NCI-H2196 treated with DMSO at 0.1 percent for 48 hours (cell line): ENCODE data around the gene RAB31.

Source experiments
- DNase-seq: peaks from one replicate; lab custom pipeline; 2025; ENCODE audit not compliant: unreplicated experiment; lab: John Stamatoyannopoulos, UW

The RAB31 gene

DNA sequence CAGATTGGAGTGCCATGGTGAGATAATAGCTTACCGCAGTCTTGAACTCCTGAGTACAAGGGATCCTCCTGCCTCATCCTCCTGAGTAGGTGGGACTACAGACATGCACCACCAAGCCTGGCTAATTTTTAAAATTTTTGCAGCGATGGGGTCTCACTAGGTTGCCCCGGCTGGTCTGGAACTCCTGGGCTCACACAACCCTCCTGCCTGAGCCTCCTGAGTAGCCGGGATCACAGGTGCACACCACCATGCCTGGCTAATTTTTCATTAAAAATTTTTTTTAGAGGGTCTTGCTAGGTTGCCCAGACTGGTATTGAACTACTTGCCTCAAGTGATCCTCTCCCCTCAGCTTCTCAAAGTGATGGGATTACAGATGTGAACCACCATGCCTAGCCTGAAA, 27.8 kb downstream of the RAB31 start:
- no peak for DNase-seq

- no peak for DNase-seq
Measured at GRCh38 chr18:9736286-9736835, 28.3 kb downstream of the RAB31 start.

DNA sequence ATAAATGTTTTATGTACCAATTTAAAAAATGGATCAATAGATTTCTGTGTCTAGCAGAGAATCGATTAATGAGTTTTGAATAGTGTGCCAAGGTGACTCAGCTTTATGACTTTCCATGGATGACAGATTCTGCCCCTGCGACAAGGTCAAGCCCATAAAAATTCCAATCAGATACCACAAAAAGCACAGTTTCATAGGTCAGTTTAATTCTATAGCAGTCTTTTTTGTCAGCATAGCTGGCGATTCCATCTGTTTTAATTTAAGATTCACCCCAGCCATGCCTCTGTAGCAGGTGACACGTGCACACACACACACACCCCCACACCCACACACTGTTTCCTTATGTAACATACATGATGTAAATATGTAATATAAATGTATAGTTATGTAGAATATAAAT, 28.9 kb downstream of the RAB31 start:
- DNase-seq: no peak

DNA sequence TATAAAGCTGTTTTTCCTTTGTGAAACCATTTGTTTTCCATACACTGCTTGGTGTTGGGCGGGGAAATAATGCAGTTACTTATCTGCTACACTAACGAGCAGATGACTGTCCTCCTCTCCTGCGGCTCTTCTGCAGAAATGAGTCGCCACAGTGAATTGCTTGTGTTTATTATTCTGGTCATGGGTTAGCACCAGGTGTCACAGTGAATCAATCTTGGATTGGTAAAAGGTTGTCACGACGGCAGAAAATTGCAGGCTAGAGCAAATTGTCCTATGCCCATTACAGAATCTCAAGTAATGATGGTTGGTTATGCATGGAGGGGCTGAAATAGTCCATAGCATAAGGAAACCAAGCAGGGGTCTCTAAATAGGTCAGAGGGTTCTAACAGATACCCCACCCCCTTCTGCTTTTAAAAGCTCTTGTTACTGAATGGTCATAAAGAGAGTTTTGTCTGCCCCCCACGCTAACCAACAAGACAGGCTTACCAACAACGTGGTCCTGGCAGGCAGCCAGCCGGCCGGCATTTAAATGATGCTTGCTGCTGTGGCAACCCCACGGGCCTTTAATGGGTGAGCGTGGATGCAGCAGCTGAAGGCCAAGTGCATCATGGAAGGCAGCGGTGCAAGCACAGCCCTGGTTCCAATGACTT, 29.5 kb downstream of the RAB31 start:
- DNase-seq: no peak

- DNase-seq: no peak
Measured at GRCh38 chr18:9738266-9738969, 30.3 kb downstream of the RAB31 start.

DNA sequence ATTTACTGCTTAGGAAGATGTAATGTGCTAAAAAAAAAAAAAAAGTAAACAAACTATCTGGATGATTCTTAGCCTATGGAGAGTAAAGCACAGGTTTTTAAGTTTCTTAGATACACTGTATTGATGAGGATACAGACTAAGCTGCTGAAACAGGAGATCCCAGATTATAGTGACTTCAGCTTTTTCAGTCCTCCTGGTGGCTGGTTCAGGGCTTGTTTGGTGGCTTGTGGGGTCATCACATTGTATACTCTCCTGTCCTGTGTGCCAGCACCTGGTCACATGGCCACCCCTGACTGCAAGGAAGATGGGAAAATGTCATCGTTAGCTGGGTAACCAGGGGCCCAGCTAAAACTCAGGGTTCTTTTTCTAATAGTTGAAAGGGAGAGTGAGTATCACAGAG, 31.4 kb downstream of the RAB31 start:
- no peak for DNase-seq

GRCh38 chr18:9740071-9740470, 32.0 kb downstream of the RAB31 start:
- no peak for DNase-seq

GRCh38 chr18:9741406-9741792, 33.3 kb downstream of the RAB31 start:
- no peak for DNase-seq

DNA sequence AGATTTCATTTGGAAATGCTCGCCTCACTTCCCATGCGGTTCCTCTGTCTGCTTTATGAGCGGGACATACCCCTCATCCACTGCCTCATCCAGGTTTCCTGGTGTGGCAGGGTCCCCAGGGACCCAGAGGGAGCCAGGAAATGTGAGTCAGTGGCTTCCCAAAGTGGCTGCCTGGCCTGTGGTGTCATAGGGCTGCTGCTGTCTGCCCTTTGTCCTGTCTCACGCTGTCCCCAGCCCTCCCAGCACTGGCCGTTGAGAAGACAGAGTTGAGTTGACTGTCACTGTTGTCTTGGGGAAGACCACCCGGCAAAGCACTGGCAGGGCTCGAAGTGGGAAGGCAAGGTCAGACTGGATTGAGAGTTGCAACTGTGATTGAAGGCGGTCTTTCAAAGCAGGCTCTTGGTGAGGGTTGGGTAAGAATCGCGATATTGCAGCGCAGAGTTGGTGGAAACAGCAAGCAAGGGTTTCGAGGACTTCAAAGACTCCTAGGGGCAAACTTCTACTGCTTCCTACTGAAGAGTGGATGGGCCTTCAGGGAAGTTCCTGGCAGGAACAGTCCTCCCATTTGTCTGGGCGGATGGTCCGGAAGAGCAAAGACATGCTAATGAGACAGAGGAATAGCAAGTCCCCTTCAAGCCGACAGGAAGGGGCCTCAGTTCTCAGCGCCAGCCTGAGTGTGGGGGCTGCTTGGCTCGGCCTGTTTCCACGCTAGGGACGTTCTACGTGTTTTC, 33.9 kb downstream of the RAB31 start:
- DNase-seq: no peak

DNA sequence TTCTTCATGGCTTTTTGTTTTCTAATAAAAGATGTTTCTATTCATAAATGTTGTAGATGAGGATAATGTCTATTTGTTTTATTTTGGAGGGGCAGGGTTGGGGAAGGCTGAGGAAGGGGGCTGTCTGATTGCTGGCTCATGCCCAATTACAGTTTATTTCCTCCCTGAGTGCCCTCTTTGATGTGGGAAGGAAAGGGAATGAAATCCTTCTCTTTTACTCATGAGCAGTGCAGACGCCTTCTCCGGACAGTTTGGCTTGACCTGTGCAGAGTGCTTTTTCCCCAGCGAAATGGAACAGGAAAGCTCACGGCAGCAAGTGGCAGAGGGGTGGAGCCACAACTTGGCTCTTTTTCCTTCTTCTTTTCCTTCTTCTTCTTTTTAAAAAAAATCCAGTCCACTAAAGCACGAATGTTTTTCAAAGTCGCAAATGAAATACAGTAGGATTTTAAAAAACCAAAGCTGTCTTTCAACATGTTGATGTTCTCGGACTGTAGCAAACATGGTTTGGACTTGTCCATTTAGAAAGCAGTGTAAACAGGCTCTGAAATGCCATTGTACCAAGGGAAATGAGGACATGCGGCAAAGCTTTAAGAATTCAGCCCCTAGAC, 34.5 kb downstream of the RAB31 start:
- no peak for DNase-seq

DNA sequence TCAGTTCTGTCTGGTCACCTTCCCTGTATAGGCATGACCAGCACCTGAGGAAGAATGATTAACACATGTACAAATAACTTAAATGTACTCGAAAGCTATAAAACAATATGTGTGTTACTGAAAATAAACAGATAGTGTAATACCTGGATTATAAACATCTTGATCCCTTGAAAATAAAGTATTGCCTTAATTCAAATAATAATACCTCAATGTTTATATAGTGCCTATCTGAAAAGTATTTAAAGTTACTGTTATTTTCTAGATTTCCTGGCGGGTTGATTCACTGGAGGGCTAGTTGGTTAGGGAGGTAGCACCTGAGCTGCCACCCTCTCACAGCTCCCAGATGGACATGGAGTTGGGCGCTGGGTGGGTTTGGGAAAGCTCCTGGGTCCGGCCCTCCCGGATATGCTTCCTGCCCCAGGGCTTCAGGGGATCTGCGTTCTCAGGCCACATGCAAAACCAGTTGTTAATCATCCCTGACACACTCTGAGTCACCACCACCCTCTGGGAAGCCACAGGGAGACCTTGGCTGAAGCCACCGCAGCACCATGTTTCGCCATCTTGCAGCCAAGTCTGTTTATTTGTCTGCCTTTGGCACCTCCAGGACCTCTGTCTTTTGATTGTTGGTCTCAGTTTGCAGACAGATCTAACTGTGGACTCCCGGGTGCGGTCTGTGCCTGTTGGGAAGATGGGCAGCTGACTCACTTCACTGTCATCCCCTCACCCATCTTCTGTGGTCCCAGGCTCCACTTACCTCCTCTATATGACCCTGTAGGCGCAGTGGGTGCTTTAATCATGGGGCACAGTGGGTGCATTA, 35.3 kb downstream of the RAB31 start:
- no peak for DNase-seq

DNA sequence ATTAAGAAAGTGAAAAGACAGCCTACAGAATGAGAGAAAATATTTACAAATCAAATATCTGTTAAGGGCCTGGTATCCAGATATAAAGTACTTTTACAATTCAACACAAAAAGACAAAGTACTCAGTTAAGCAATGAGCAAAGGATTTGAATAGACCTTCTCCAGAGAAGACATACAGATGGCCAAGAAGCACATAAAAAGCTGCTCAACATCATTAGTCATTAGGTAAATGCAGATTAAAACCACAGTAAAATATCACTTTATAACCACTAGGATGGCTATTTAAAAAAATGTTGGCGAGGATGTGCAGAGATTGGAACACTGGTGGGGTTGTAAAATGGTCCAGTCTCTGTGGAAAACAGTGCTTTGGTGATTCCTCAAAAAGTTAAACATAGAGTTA, 38.9 kb downstream of the RAB31 start:
- DNase-seq: no peak

DNA sequence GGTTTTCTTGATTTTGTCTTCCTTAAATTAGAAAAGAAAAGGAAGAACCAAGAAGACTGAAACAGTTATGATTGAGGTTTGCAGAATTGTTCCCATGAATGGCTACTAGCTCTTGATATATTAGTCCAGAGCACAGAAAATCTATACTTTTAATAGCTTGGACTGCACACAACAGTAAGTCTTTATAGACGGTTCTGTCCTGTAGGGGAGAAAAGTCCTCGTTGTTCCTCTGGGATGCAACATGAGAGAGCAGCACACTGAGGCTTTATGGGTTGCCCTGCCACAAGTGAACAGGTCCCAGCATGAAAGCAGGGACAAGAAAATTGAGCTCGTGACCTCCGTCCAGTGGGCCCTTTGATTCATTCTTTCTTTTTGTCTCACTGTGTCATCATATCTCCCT, 41.5 kb downstream of the RAB31 start:
- DNase-seq: no peak

DNA sequence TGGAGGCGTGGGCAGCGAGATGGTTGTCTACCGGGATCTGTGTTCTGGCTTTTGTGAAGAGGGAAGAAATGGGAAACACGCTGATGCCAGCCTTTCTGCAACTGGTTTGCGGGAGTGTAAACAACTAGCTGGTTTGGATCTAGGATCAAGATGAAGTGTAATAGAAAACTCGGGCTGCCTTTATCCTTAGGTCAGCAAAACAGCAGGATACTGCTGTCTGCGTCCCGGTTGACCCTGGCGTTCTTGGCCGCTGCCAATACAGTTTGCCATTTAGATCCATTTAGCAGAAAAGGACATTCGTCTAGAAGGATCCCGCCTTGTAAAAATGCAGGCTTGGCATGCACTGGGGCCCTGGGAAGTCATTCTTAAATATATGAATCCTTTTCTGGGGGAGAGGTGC, 42.0 kb downstream of the RAB31 start:
- DNase-seq: no peak

- DNase-seq: no peak
Measured at GRCh38 chr18:9750606-9751304, 42.7 kb downstream of the RAB31 start.

DNA sequence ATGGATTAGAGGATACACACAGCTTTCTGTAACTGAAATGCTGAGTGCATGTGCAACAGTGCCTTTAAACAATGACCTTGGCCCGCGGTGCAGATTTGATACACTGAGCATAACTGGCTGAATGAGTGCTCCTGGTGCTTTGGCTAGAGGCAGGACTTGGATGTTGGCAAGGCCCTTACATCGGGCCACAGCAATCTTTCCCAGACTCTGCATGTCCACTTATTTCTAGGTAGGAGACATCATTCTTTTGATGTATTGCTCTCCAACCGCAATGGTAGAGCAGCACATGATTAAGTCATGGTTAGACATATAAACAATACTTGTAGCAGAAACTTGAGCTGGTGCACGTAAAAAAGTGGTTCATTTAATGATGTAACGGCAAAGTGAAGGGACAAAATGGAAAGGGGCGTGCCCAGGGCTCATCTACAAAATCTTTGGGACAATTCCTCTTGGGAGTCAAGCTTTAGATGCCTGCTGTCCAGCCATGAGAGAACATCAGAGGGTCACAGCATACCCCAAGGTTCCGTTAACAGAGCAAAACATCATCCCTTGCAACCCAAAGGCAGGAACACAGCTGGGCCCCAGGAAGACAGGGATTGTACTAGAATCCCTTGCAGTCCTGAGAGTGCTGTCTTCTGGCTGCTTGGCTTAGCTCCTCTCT, 43.4 kb downstream of the RAB31 start:
- no peak for DNase-seq

- DNase-seq: no peak
Measured at GRCh38 chr18:9753846-9754245, 45.7 kb downstream of the RAB31 start.

DNA sequence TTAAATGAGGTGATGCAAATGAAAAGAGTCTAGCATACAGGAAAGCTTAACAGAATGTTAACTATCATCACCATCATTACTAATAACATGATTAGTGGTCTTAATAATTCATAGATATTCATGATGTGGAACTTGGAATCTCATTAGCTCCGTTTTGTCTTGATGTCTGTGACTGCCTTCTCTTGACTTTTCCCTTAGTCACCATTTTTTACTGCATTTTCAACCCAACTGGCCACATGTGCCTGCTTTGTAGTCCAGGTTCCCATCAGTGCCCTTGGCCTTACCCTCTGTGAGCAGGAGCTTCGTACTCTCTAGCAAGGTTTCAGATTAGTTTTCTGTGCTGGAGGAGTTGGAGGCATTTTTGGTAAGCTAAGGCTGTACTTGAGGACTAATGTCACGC, 47.0 kb downstream of the RAB31 start:
- no peak for DNase-seq

GRCh38 chr18:9755615-9756014, 47.5 kb downstream of the RAB31 start:
- DNase-seq: no peak
